Measurements from ENCODE around the gene HSP90AB1. TPM values are rescaled to one million over a fixed set of nuclear protein-coding genes. Genes with fewer than 3 reads are reported as not detected.

Gene HSP90AB1
- total and polyA plus RNA-seq, 2 of the 8 experiments (the other 6 are each of a cell fraction or from before 2014, with no cell fraction given), result 1,564 to 2,297 TPM

- Histone ChIP-seq H2BK120ac (replicated peaks; ENCODE audit: low read depth, low read length) (no peak overlapping the region), H3K9ac (replicated peaks in 1 of 4; ENCODE audit: extremely low read depth in 1 of 4, low read depth in 3 of 4, low read length in 3 of 4) (peak overlapping the region in 1 of 4 experiments; percentile 57; a peak in 3 of 7 replicates), H4K5ac (ENCODE audit: insufficient read length, low read depth, low read length) (peak overlapping the region; percentile 18), H2AFZ (ENCODE audit: low read length) (no peak overlapping the region), H3K18ac (ENCODE audit: extremely low read depth, low read length) (no peak overlapping the region), H3K36me3 (ENCODE audit: control insufficient read depth in 2 of 4, insufficient read depth in 4 of 4, low read length in 3 of 4) (peaks cover 16 to 23% (median 20%) of the 10 kb centered on the region in 4 experiments), H3K14ac (ENCODE audit: insufficient read length) (no peak overlapping the region), H3K23ac (ENCODE audit: insufficient read length) (no peak overlapping the region), H2BK20ac (ENCODE audit: low read length) (no peak overlapping the region), H4K8ac (ENCODE audit: extremely low read depth, insufficient read depth, low read length) (peak overlapping the region; percentile 80), H3K4ac (replicated peaks; ENCODE audit: insufficient read length, low read depth, low read length) (no peak overlapping the region), H3K79me1 (ENCODE audit: low read depth, low read length) (no peaks in the 10 kb centered on the region; the same call in 1 of the 2 replicates), H2BK12ac (ENCODE audit: low read depth, low read length) (peak overlapping the region; percentile 33; the same call in 1 of the 2 replicates), H3K27me3 (replicated peaks in 1 of 4; ENCODE audit: control insufficient read depth in 3 of 4, extremely low read depth in 1 of 4, insufficient read depth in 3 of 4, low read length in 3 of 4) (no peaks in the 10 kb centered on the region; a peak in 1 of 7 replicates), H3K27ac (ENCODE audit: low read depth, low read length) (peak overlapping the region; percentile 11; the same call in 1 of the 2 replicates), H3K4me2 (ENCODE audit: insufficient read depth in 1 of 2, low read depth in 2 of 2, low read length in 2 of 2) (peak overlapping the region; percentile 25 to 84), H2BK15ac (ENCODE audit: low read length) (no peak overlapping the region), H2BK5ac (ENCODE audit: low read depth, low read length) (peak overlapping the region; percentile 22; the same call in 1 of the 2 replicates), H3K4me1 (replicated peaks in 1 of 4; ENCODE audit: control insufficient read depth in 3 of 4, insufficient read depth in 4 of 4, low read length in 3 of 4) (peaks cover 4 to 15% (median 9%) of the 10 kb centered on the region in 4 experiments; a peak in 6 of 7 replicates), H3K23me2 (ENCODE audit: low read depth, low read length) (peaks cover 4% of the 10 kb centered on the region; the same call in 1 of the 2 replicates), H4K20me1 (replicated peaks in 1 of 2; ENCODE audit: control insufficient read depth in 1 of 2, insufficient read depth in 2 of 2, low read length in 2 of 2) (peaks cover 6 to 7% of the 10 kb centered on the region in 2 experiments), H2AK5ac (ENCODE audit: low read depth, low read length) (no peak overlapping the region), H3K4me3 (ENCODE audit: extremely low read depth in 1 of 4, insufficient read depth in 2 of 4, low read depth in 3 of 4, low read length in 4 of 4) (peak overlapping the region; percentile 19 to 71 (median 48)), H3K79me2 (ENCODE audit: control insufficient read depth in 1 of 2, insufficient read depth in 2 of 2, low read length in 2 of 2) (no peaks in the 10 kb centered on the region), H3K56ac (replicated peaks; ENCODE audit: insufficient read length, low read depth, low read length) (no peak overlapping the region), H3K9me3 (ENCODE audit: insufficient read depth in 2 of 2, low read depth in 1 of 2, low read length in 1 of 2) (no peaks in the 10 kb centered on the region), H4K91ac (replicated peaks; ENCODE audit: insufficient read length, low read length) (no peak overlapping the region)
- FAIRE-seq (no peak), DNase-seq (ENCODE audit: low read depth in 1 of 2, low spot score in 2 of 2) (peak in 1 of 2 experiments; percentile 81)
- ChIA-PET POLR2A (ENCODE audit: partially characterized antibody) (interaction anchor here (0.6 to 21.0 kb wide), 19 partner anchors 8 to 568 kb away, joined by 3 to 581 read pairs (median 3); partner anchors contain the start of genes HSP90AB1, MYMX, SLC29A1 and SLC35B2), CTCF (ENCODE audit: partially characterized antibody) (interaction anchor here (0.6 to 19.4 kb wide), 20 partner anchors 9 to 138 kb away, joined by 3 to 287 read pairs (median 4); partner anchors contain the start of genes HSP90AB1, SLC29A1 and SLC35B2)
- 50% methylated on average over 22 of the region's 22 CpGs; no CpG with 5 or more reads in 1 of the 2 experiments for WGBS, 2 experiments (ENCODE audit: extremely low coverage in 1 of 2, insufficient coverage in 1 of 2, insufficient read length in 1 of 2, insufficient replicate concordance in 2 of 2, low coverage in 1 of 2, low lambda C conversion rate in 2 of 2, missing lambda C conversion rate in 1 of 2)
- TF ChIP-seq RBBP5 (IDR thresholded peaks at IDR 0.05; ENCODE audit: borderline replicate concordance, low read depth, low read length) (no peak), JUND (IDR thresholded peaks at IDR 0.05; ENCODE audit: low read length) (peak; percentile 7; the same call in 1 of the 2 replicates), BACH1 (IDR thresholded peaks at IDR 0.05; ENCODE audit: low read length) (no peak), POLR2AphosphoS5 (IDR thresholded peaks at IDR 0.05; ENCODE audit: low read depth, low read length) (peak; percentile 2; the same call in 1 of the 2 replicates), CBX5 (IDR thresholded peaks at IDR 0.05; ENCODE audit: low read depth, low read length) (no peak), SAP30 (IDR thresholded peaks at IDR 0.05; ENCODE audit: insufficient read depth, insufficient replicate concordance, low read length) (peak; percentile 45)
- TF ChIP-seq, protein P1, sequence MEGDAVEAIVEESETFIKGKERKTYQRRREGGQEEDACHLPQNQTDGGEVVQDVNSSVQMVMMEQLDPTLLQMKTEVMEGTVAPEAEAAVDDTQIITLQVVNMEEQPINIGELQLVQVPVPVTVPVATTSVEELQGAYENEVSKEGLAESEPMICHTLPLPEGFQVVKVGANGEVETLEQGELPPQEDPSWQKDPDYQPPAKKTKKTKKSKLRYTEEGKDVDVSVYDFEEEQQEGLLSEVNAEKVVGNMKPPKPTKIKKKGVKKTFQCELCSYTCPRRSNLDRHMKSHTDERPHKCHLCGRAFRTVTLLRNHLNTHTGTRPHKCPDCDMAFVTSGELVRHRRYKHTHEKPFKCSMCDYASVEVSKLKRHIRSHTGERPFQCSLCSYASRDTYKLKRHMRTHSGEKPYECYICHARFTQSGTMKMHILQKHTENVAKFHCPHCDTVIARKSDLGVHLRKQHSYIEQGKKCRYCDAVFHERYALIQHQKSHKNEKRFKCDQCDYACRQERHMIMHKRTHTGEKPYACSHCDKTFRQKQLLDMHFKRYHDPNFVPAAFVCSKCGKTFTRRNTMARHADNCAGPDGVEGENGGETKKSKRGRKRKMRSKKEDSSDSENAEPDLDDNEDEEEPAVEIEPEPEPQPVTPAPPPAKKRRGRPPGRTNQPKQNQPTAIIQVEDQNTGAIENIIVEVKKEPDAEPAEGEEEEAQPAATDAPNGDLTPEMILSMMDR (IDR thresholded peaks at IDR 0.05; ENCODE audit: control extremely low read depth in 1 of 3, insufficient read depth in 1 of 3, low read depth in 1 of 3, low read length in 3 of 3), result no peak
Measured at GRCh38 chr6:44237021-44237812, 9.7 kb upstream of the HSP90AB1 start.
